Stomach (tissue), 4 donors: ENCODE measurements around the gene BMPR1B.

Experiments
- POLR2A ChIP-seq, 4 donors: fragments of 450-650 bp; IDR thresholded peaks; one replicate each; pipeline ENCODE4 v1.6.1; 2016; ENCODE audit warnings: antibody characterized with exemption in 4 of 4, control low read depth in 2 of 4, mild to moderate bottlenecking in 1 of 4, moderate library complexity in 1 of 4
- POLR2AphosphoS5 ChIP-seq, 3 donors: sonication (generic); formaldehyde crosslinking; IDR thresholded peaks; one replicate each; pipeline ENCODE4 v1.6.1; 2016; ENCODE audit warnings: antibody characterized with exemption in 3 of 3
- TF ChIP-seq, protein P1 (sequence below), 7 experiments: fragments of 450-650 bp in 4 of 7; fragments of 200-600 bp in 3 of 7; sonication (generic) in 3 of 7; IDR thresholded peaks; one replicate each; pipeline ENCODE4 v1.5.1; 2016 to 2019; ENCODE audit warnings: antibody characterized with exemption in 7 of 7, control low read depth in 2 of 7, mild to moderate bottlenecking in 1 of 7

DNA sequence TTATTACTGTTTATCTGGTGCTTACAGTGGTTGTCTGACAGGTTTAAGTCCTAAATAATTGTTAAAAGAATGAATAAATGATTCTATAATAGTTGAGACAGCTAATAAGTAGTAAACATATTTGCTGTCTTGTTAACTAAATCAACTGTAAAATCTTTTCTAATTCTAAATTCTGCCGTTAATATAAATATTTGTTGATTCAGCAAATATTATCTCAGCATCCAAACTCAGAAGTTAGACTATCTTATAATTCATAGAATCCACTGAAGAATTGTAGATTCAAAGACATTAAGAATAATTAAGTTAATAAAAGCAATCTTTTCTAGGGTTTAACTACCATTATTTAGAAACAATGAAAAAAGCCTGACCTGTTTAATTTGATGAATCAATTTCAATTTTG is 256.3 kb downstream of the BMPR1B start:
- TF ChIP-seq, protein P1, sequence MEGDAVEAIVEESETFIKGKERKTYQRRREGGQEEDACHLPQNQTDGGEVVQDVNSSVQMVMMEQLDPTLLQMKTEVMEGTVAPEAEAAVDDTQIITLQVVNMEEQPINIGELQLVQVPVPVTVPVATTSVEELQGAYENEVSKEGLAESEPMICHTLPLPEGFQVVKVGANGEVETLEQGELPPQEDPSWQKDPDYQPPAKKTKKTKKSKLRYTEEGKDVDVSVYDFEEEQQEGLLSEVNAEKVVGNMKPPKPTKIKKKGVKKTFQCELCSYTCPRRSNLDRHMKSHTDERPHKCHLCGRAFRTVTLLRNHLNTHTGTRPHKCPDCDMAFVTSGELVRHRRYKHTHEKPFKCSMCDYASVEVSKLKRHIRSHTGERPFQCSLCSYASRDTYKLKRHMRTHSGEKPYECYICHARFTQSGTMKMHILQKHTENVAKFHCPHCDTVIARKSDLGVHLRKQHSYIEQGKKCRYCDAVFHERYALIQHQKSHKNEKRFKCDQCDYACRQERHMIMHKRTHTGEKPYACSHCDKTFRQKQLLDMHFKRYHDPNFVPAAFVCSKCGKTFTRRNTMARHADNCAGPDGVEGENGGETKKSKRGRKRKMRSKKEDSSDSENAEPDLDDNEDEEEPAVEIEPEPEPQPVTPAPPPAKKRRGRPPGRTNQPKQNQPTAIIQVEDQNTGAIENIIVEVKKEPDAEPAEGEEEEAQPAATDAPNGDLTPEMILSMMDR (IDR thresholded peaks at IDR 0.05): no peak
- TF ChIP-seq POLR2A (IDR thresholded peaks at IDR 0.05): no peak
- no peak for TF ChIP-seq POLR2AphosphoS5 (IDR thresholded peaks at IDR 0.05)
